ENCODE results near the gene AQP10. TPM values are rescaled to one million over a fixed set of nuclear protein-coding genes. Genes with fewer than 3 reads are reported as not detected.

Gene AQP10
- total and polyA plus RNA-seq, 9 of the 15 experiments (the other 6 are each of a cell fraction or from before 2014, with no cell fraction given), result 0.37 to 9.7 (median 1.9) TPM

- TF ChIP-seq RAD21 (CRISPR knock-in tag; conservative IDR thresholded peaks at IDR 0.05 in 1 of 2, IDR thresholded peaks at IDR 0.05 in 1 of 2) (peak; percentile 35 to 55), EP400 (IDR thresholded peaks at IDR 0.05) (peak; percentile 80), FOS (IDR thresholded peaks at IDR 0.05; ENCODE audit: extremely low read depth, insufficient read length) (no peak), HEY1 (CRISPR knock-in tag; IDR thresholded peaks at IDR 0.05; ENCODE audit: borderline replicate concordance) (no peak), PHF20 (IDR thresholded peaks at IDR 0.05; ENCODE audit: partially characterized antibody) (no peak), RFX7 (CRISPR knock-in tag; IDR thresholded peaks at IDR 0.05) (no peak), GABPB2 (CRISPR knock-in tag; conservative IDR thresholded peaks at IDR 0.05) (no peak), ZKSCAN1 (IDR thresholded peaks at IDR 0.05; ENCODE audit: low read depth, low read length) (0 out of 2 replicates have a peak, but pooled peaks have one; percentile 29), HNRNPLL (IDR thresholded peaks at IDR 0.05; ENCODE audit: low read depth, low read length, poor library complexity, severe bottlenecking) (no peak), RBM25 (IDR thresholded peaks at IDR 0.05; ENCODE audit: low read depth, low read length, severe bottlenecking) (no peak), JUNB (CRISPR knock-in tag; conservative IDR thresholded peaks at IDR 0.05) (no peak), PHF8 (IDR thresholded peaks at IDR 0.05; ENCODE audit: borderline replicate concordance, low read length) (peak; percentile 41; the same call in 1 of the 2 replicates), CBX2 (IDR thresholded peaks at IDR 0.05; ENCODE audit: insufficient read depth, low read length, poor library complexity, severe bottlenecking) (no peak), NR0B1 (IDR thresholded peaks at IDR 0.05; ENCODE audit: partially characterized antibody) (no peak), CHD4 (IDR thresholded peaks at IDR 0.05; ENCODE audit: insufficient read depth, insufficient replicate concordance, low read depth, low read length, poor library complexity, severe bottlenecking) (no peak), NEUROD1 (IDR thresholded peaks at IDR 0.05; ENCODE audit: borderline replicate concordance, low read depth, low read length, partially characterized antibody) (peak; percentile 58), RBM34 (IDR thresholded peaks at IDR 0.05; ENCODE audit: borderline replicate concordance, insufficient read depth, low read length) (no peak), KLF13 (tag; IDR thresholded peaks at IDR 0.05; ENCODE audit: borderline replicate concordance, low read depth) (no peak), BCL6 (CRISPR knock-in tag; IDR thresholded peaks at IDR 0.05) (no peak), RB1 (IDR thresholded peaks at IDR 0.05; ENCODE audit: low read depth) (peak; percentile 36; the same call in 1 of the 2 replicates), SMARCE1 (IDR thresholded peaks at IDR 0.05) (peak; percentile 53; the same call in 1 of the 2 replicates), E4F1 (CRISPR knock-in tag; IDR thresholded peaks at IDR 0.05; ENCODE audit: borderline replicate concordance) (no peak), KDM5B (IDR thresholded peaks at IDR 0.05; ENCODE audit: insufficient replicate concordance, low read depth, low read length) (peak; percentile 39), HDGF (IDR thresholded peaks at IDR 0.05) (0 out of 2 replicates have a peak, but pooled peaks have one; percentile 72)
Observed at GRCh38 chr1:154325583-154326545, 5.0 kb downstream of the AQP10 start (continued).
